ENCODE data around the gene EXOSC1. TPM values are rescaled to one million over a fixed set of nuclear protein-coding genes. Genes with fewer than 3 reads are reported as not detected.
A peak's percentile ranks its signal among the peaks of the same experiment; 100 is the strongest.

EXOSC1 gene
- total and polyA plus RNA-seq, 11 donors = 14.8 to 34.5 (median 17.3) TPM

DNA sequence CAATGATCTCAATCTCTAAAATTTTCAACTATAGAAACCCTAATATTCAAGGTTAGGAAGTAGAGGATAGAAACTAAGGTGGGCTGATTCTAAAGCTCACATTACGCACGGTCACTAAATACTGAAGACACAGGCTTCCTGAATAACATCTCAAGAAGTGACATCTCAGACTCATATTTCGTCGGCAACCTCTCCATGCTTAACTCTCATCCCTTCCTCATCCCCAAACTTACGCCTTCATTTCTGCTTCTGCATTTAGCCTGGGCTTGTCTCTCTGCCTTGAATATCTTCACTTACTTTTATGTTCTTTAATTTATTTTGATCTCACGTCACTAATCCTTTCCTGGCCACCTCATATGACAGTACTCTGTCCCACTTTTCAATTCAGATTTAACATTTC lies 10.6 kb downstream of the EXOSC1 start:
- Histone ChIP-seq H3K27ac (no peak overlapping the region), H3K36me3 (peaks cover 0 to 94% (median 88%) of the 10 kb centered on the region in 9 donors), H3K27me3 (no peaks in the 10 kb centered on the region), H3K4me1 (no peaks in the 10 kb centered on the region), H3K9me3 (no peaks in the 10 kb centered on the region), H3K4me3 (no peak overlapping the region)
- 94 to 95% (median 94%) methylated on average over 6 of the region's 6 CpGs for WGBS, 4 donors
- TF ChIP-seq, protein P1, sequence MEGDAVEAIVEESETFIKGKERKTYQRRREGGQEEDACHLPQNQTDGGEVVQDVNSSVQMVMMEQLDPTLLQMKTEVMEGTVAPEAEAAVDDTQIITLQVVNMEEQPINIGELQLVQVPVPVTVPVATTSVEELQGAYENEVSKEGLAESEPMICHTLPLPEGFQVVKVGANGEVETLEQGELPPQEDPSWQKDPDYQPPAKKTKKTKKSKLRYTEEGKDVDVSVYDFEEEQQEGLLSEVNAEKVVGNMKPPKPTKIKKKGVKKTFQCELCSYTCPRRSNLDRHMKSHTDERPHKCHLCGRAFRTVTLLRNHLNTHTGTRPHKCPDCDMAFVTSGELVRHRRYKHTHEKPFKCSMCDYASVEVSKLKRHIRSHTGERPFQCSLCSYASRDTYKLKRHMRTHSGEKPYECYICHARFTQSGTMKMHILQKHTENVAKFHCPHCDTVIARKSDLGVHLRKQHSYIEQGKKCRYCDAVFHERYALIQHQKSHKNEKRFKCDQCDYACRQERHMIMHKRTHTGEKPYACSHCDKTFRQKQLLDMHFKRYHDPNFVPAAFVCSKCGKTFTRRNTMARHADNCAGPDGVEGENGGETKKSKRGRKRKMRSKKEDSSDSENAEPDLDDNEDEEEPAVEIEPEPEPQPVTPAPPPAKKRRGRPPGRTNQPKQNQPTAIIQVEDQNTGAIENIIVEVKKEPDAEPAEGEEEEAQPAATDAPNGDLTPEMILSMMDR (IDR thresholded peaks at IDR 0.05) = no peak
- no peak for TF ChIP-seq POLR2A (IDR thresholded peaks at IDR 0.05)
- ATAC-seq (no peak), DNase-seq (no peak)
- intact Hi-C loops (cut with DNase I) = no loop called here

DNA sequence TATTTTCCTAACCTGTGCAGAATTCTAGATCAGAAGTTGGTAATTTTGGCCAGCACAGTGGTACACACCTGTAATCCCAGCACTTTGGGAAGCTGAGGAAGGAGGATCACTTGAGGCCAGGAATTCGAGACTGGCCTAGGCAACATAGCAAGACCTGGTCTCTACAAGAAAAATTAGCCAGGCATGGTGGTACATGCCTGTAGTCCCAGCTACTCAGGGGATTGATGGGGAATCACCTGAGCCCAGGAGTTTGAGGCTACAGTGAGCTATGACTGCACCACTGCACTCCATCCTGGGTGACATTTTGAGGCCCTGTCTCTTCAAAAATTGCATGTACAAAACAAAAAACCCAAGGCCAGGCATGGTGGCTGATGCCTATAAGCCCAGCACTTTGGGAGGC lies 11.2 kb downstream of the EXOSC1 start:
- TF ChIP-seq POLR2A (IDR thresholded peaks at IDR 0.05) = no peak
- TF ChIP-seq, protein P1 (IDR thresholded peaks at IDR 0.05) = no peak
- Histone ChIP-seq H3K9me3 (no peaks in the 10 kb centered on the region), H3K36me3 (peaks cover 0 to 94% (median 88%) of the 10 kb centered on the region in 9 donors), H3K27me3 (no peaks in the 10 kb centered on the region), H3K4me1 (peaks cover 0 to 2% (median 0%) of the 10 kb centered on the region in 12 donors), H3K27ac (no peak overlapping the region), H3K4me3 (no peak overlapping the region)
- intact Hi-C loops (cut with DNase I) = no loop called here
- DNase-seq = peak in 1 of 5 donors; percentile 11
- 73 to 95% (median 91%) methylated on average over 1 of the region's 1 CpG for WGBS, 4 donors
- ATAC-seq = no peak

DNA sequence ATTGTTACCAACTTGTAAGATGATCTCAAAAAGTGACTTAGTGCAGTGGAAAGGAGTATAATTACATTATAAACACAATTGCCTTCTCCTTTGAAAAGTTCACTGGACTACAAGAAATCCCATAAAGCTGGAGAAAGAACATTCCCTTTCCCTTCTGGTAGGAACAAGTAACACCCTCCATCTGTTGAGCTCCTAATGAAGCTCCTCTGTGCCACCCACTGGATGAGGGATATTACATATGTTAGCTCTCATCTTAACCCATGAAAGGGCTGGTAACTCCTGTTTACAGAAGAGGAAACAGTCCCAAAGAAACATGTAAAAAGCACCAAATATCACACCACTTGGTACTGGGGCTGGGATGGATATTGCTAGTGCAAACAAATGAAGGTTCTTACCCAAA lies 11.8 kb downstream of the EXOSC1 start:
- ATAC-seq = no peak
- no peaks in the 10 kb centered on the region for H3K9me3 ChIP-seq
- peaks cover 0 to 6% (median 0%) of the 10 kb centered on the region in 12 donors for H3K4me1 ChIP-seq
- no peak for DNase-seq
- no peak overlapping the region for H3K27ac ChIP-seq
- no peak overlapping the region for H3K4me3 ChIP-seq
- intact Hi-C loops (cut with DNase I) = no loop called here
- H3K27me3 ChIP-seq = no peaks in the 10 kb centered on the region
- peaks cover 0 to 94% (median 88%) of the 10 kb centered on the region in 9 donors for H3K36me3 ChIP-seq
- no peak for TF ChIP-seq POLR2A (IDR thresholded peaks at IDR 0.05)
- TF ChIP-seq, protein P1 (IDR thresholded peaks at IDR 0.05) = no peak

DNA sequence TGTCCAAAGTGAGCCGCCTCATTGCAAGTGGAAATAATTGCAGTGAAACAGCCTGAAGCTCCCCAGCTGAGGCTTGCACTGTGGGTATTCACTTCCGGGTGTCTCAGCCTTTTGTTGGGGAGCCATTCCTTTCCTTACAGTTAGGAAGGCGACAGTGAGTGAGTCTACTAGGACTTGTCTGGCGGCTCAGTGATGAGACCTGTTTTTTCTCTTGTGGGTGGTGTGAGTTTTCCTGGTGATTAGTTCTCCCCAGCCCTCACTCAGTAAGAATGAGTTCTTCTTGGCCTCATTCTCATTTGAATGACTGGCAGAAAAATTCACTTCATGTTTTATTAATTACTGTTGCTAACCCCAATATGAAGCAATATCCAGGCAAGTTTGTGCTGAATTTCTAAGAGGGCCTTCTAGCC lies 17.2 kb downstream of the EXOSC1 start:
- ATAC-seq = no peak

More for the DNA sequence above, 17.2 kb downstream of the EXOSC1 start:
- intact Hi-C loops (cut with DNase I) = loop anchor here in 1 of 10 donors (2.0 kb wide), 1 partner anchor 16 kb away; no protein-coding TSS in a partner anchor
- Histone ChIP-seq H3K4me3 (peak overlapping the region in 2 of 12 donors; percentile 69 to 99), H3K36me3 (peaks cover 0 to 48% (median 35%) of the 10 kb centered on the region in 9 donors), H3K9me3 (no peaks in the 10 kb centered on the region), H3K4me1 (peaks cover 3 to 45% (median 27%) of the 10 kb centered on the region in 12 donors), H3K27ac (peak overlapping the region in 1 of 12 donors; percentile 96), H3K27me3 (no peaks in the 10 kb centered on the region)
- TF ChIP-seq, protein P1 (IDR thresholded peaks at IDR 0.05) = no peak
- no peak for TF ChIP-seq POLR2A (IDR thresholded peaks at IDR 0.05)
- 57 to 62% (median 59%) methylated on average over 4 of the region's 4 CpGs for WGBS, 4 donors
- no peak for DNase-seq

All from heart left ventricle (tissue), 16 donors.